Ecto neural progenitor cell (in vitro differentiated cells): ENCODE results near the gene KLHL6.
A peak's percentile ranks its signal among the peaks of the same experiment; 100 is the strongest.
"Not testable (repeated sequence)": the region's sequence is repeated elsewhere in the genome, so short reads cannot be mapped to it uniquely, and the experiment has no call there.

ENCODE experiments used
- DNase-seq: peaks from one replicate; pipeline ENCODE4 v3.0.0-alpha.2; 2018; ENCODE audit warnings: low spot score

Gene KLHL6

GRCh38 chr3:183532620-183533411, 22.7 kb downstream of the KLHL6 start:
- DNase-seq = no peak

- DNase-seq = no peak
These were observed 25.8 kb downstream of the KLHL6 start for GRCh38 chr3:183529717-183530116.

DNA sequence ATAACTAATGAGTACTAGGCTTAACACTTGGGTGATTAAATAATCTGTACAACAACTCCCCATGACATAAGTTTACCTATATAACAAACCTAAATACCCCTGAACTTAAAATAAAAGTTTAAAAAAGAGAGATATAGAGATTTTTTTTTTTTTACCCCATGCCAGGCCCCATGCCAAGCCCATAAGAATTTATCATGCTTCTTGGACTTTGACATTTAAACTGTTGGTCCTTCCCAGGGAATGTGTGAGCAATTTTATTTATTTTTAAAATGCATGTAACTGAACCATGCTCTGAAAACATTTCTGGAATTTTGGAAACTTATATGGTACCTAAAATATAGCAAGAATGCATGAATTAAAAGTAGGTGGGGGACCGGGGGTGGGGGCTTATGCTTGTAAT, 26.3 kb downstream of the KLHL6 start:
- DNase-seq = no peak

GRCh38 chr3:183528758-183529157, 26.7 kb downstream of the KLHL6 start:
- DNase-seq = not testable (repeated sequence)

DNA sequence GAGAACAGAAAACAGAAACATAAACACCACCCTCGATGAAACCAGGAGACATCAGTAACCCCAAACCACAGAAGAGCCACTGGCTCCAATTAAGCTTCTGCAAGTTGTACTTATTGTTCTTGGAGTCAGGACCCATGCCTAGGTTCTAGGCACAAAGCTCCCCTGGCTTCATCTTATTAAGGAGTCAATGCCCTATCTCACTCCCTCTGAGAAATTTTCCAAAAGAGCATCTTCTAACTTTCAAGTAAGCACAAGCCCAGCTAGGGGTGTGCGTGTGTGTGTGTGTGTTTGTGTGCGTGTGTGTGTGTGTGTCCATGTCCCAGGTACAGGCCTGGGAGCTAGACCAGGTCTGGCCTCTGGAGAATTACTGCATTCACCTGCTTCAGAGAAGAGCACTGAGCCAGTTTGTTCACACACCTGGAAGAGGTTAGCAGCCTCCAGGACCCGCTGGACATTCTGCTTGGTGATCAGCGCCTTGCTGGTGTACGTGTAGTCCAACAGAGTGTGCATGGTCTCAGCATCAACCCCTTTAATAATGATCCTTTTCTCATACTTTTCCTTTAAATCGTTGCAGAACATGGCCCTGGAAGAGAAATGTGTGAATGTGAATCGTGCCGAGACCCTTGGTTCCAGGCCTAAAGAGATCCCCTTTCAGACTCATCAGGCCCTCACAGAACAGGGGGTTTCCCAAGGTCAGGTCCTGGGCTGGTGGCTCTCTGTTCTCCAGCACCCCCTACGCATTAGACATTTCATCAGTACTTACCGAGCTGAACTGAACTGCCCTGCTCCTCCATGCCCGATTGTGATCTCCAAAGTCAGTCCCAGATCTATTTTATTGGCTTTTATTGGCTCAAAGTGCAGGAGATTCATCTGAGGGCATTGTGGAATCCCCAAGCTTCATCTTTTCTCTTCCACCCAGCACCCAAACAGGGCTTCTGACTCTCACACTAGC, 27.8 kb downstream of the KLHL6 start:
- DNase-seq = no peak

- no peak for DNase-seq
These were observed 28.6 kb downstream of the KLHL6 start for GRCh38 chr3:183526838-183527427.

DNA sequence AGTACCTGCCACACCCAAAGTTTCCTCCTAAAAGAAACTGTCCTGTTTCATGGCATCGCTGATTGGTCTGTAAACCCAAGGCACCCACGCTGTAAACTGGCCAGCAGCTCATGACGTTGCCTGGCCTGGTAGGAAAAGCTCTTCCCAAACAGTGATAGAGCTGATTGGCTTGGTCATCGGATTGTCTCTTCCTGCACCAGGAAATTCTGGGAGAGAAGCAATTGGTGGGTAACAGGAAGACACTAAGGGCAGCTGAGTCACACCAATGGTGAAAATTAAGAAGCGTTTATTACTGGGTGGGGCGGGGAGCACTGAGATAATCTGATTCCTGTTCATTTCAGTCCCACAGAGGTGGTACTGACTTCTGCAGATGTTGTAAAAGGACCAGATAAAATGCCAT, 31.0 kb downstream of the KLHL6 start:
- DNase-seq = no peak

DNA sequence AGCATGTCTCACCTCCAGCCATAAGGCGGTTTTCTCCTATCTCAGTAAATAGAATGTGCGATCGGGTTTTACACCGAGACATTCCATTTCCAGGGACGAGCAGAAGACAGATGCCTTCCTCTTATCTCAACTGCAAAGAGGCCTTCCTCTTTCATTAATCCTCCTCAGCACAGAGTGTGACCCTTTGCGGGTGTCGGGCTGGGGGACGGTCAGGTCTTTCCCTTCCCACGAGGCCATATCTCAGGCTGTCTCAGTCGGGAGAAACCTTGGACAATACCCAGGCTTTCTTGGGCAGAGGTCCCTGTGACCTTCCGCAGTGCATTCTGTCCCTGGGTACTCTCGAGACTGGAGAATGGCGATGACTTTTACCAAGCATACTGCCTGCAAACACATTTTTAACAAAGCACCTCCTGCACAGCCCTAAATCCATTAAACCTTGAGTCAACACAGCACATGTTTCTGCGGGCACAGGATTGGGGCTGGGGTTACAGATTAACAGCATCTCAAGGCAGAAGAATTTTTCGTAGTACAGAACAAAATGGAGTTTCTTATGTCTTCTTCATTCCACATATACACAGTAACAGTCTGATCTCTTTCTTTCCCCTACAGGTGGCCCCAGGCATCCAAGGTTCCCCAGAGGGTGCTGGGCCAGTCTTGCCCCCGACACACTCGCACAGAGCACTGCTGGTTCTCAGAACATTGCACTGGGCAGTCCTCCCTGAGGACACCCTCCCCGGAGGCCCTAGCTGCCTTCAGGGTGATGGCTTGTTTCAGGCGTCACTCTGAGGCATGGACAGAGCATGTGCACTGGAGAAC, 34.6 kb downstream of the KLHL6 start:
- DNase-seq = not testable (repeated sequence)

GRCh38 chr3:183520295-183520694, 35.2 kb downstream of the KLHL6 start:
- DNase-seq = not testable (repeated sequence)

- DNase-seq = no peak
These were observed 35.6 kb downstream of the KLHL6 start for GRCh38 chr3:183519891-183520290.

- peak; percentile 60 for DNase-seq
These were observed 36.8 kb downstream of the KLHL6 start for GRCh38 chr3:183518491-183519251.

GRCh38 chr3:183517607-183518006, 37.9 kb downstream of the KLHL6 start:
- no peak for DNase-seq

- DNase-seq = no peak
These were observed 39.3 kb downstream of the KLHL6 start for GRCh38 chr3:183515968-183516851.

DNA sequence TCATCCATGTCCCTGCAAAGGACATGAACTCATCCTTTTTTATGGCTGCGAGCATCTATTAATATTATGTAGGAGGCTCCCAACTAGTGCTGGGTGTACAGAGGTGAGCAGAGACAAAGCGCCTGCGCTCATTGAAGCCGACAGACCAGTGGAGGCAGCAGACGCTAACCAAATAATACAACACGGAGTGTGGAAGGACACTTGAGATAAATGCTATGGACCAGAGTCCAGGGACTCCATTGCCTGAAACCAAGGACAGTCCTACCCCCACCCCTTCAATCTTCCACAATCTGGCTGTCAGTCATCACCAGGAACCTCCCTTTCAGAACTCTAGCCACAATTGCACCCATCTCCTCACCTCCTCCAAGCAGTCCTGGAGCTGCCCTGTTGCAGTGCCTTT, 41.5 kb downstream of the KLHL6 start:
- DNase-seq = no peak

DNA sequence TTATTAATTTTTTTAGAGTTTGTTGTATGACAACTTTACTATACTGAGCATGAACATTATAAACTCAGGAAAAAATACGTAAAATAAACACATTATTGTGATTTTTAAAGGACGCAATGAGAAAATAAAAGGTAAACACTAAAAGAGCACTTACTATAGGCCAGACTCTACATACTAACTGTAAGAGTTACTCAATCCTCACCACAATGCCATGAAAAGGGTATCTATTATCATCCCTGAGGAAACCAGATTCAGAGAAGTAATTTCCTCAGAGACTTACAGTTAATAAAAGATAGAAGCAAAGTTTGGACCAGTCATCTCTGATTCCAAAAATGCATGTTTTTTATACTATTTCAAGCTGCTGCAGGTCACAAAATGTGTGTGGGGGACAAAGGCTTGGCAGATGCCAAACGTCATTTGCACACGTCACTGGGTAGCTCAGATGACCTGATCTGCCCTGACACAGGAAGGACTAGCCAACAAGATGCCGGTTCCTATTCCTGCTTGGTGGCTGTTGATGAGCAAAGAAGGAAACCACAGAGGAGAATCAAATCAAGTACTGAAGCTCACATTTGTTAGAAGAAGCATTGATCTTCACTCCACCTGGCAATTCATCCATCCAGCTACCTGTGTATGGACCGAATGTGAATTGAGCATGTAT, 42.3 kb downstream of the KLHL6 start:
- no peak for DNase-seq

DNA sequence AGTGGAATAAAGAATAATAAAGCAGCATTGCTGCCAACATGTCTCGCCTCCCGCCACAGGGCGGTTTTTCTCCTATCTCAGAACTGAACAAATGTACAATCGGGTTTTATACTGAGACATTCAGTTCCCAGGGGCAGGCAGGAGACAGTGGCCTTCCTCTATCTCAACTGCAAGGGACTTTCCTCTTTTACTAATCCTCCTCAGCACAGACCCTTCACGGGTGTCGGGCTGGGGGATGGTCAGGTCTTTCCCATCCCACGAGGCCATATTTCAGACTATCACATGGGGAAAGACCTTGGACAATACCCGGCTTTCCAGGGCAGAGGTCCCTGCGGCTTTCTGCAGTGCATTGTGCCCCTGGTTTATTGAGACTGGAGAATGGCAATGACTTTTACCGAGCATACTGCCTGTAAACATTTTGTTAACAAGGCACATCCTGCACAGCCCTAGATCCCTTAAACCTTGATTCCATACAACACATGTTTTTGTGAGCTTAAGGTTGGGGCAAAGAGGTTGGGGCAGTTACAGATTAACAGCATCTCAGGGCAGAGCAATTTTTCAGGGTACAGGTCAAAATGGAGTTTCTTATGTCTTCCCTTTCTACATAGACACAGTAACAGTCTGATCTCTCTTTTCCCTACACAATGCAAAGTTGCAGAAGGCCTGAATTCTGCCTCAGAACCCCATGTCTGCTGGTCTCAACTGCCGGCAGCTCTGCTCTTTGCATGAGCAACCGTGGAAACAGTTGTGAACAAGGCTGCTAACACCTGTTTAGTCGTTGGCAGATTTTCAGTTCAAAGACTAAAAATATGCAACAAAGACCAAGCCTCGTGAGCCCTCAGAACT, 44.0 kb downstream of the KLHL6 start:
- DNase-seq = not testable (repeated sequence)

- DNase-seq = no peak
These were observed 46.7 kb downstream of the KLHL6 start for GRCh38 chr3:183508821-183509220.

- DNase-seq = no peak
These were observed 48.0 kb downstream of the KLHL6 start for GRCh38 chr3:183507551-183507950.
